COLO829 (cell line): ENCODE data around the gene KCNAB1.

ENCODE experiments used
- DNase-seq: peaks from one replicate; pipeline ENCODE4 v3.0.0; 2012; ENCODE audit warnings: low spot score

Gene KCNAB1

DNA sequence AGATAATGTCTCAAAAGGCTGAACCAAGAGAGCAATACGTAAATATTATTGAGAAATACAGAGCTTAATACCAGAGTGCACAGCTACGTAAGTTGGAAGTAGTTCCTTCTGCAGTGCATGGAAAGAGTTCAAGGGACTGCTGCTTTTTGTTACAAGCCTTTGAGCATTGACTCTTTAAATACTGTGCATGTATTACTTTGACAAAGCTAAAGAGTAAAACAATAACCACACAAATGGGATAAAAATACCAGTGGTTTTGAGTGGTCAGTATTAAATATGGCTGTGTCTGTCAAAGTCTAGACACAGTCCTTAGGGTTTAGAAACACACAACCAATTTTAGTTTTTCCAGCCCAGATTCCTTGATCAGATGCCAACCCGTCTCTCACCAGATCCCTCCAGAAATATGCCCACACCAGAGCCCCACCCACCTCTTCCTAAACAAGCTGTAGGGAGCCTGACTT lies 372.5 kb downstream of the KCNAB1 start:
- no peak for DNase-seq

DNA sequence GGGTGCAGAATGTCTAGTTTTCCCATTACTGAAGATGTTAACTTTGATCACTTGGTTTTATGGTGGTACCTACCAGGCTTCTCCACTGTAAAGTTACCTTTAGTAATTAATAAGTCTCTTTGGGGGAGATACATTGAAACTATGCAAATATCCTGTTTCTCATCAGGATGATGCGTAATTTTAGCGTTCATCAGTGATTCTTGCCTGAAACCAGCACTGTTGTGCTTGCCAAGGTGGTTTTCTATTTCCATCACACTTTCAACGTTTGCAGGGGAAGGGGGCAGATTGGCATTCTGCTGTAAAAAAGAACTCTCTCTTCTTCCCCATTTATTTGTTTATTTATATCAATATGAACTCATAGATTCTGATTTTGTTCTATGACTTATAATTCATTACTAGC lies 373.5 kb downstream of the KCNAB1 start:
- no peak for DNase-seq

DNA sequence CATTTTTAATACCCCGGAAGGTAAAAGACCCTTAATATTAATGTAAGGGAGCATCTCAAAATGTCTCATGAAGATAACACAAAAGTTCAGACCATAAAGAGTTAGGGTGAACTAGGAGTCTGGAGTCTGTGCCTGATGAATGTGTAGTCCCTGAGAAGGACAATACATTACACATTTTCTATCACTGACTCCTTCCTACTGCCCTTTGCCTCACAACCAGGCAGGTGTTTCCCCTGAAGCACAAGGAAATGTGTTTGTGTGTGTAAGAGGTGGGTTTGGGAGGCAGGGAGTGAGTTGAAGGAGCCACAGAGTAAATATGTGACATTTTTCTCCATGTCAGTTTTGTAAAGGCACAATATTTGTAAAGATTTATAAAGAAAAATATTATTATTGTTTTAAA lies 375.4 kb downstream of the KCNAB1 start:
- DNase-seq = no peak

DNA sequence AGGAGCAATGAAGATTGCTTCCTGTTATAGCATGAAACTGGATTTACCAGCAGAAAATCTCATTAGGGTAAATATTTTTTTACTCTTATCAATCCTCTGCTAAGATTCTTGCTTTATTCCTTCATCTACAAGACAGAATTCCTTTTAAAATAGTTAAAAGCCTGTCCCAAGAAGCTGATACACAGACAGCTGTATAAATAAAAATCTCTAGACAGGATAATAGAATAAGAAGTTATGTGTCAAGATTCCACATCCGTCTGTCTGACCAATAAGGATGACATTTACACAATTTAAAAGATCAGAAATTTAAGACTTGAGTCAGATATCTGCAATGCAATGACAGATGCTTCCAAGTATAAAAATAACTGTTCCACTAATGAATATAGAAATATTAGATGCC lies 376.9 kb downstream of the KCNAB1 start:
- no peak for DNase-seq

DNA sequence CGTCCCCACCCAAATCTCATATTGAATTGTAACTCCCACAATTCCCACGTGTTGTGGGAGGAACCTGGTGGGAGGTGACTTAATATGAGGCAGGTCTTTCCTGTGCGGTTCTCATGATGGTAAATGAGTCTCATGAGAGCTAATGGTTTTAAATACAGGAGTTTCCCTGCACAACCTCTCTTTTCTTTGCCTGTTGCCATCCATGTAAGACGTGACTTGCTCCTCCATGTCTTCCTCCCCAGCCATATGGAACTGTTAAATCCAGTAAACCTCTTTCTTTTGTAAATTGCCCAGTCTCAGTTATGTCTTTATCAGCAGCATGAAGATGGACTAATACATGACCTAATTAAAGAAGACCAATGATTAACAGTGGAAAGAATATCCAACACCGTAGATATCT lies 377.9 kb downstream of the KCNAB1 start:
- no peak for DNase-seq

DNA sequence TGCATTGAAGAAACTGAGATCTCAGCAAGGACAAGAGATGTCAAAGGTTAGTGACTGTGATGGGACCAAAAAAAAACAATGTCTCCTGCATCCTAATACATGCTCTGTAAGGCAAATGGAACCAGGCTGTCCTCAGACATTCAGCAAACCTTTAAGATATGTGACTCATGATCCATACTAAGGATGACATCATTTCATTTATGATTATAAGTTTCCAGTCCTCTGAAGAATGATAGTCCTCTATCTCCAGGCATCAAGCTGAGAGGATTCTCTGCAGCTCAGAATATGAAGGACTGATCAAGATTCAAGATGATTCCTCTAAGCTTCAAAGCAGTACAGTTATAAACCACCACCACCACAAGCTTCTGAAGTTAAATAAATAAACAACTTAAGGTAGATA lies 386.9 kb downstream of the KCNAB1 start:
- DNase-seq = no peak

DNA sequence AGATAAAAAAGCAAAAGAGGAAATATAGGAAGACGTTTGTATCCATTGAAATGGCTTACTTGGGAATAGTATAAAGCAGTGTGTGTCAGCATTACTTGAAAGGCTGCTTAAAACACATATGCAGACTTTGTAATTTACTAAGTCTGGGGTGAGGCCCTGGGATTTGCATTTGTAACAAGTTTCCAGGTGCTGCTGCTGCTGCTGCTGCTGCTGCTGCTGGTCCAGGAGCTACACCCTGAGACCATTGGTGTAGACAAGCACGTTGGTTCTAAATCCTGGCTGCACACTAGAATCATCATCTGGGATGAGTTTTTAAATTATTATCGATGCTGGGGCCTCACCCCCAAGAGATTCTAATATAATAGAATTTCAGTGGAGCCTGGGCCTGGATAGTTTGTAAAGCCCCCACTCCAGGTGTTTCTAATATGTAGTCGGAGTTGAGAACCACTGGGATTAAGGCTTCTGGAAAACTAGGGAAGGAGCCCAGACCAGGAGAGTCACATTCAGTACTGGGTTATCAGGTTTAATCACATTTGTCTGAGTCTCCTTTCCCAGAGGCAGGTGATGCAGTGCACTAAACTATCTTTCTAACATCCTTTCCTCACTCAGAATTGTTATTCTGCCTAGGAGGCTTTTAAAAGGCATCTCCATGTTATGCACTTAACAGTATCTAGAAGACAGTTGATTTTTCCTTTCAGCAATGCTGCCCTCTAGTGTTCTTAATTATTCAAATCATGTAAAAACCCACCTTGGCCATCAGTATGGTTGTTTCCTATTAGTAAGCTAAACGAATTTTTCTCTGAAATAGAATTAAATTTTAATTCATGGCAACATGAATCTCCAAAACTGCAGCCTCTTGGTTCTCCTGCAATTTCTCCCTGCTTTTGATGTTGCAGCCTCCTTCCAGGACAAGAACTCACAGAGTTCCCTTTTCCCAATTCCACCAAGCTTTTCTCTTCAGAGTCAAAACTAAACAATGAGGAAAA lies 389.1 kb downstream of the KCNAB1 start:
- peak; percentile 87 for DNase-seq

DNA sequence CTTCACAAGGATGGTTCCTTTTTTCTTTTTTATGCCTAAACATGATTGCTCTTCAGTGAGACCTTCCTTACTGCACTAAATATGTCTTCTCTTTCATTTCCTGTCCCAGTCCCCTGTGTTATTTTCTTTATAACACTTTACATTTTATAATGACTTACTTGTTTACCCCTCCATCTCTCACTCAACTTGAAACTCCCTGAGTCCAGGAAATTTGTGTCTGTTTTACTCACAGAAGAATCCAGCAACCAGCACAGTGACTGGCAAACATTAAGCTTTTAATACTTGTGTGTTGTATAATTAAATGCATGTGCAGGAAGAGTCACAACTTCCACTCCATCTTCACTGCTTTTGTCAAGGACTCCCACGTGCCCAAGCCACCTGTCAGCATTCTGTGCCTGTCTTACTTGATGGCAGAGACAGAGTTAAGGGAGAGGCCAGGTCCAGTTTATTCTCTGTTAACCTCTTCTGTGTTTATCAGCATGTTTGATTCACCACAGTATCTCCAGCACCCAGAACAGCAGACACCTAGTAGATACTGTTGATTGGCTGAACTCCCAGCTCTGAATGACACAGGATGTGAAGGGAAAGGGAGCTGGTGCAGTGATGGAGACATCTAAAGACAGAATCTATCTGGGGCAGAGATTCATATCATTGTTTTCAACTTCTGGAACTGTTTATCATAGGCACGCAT lies 391.8 kb downstream of the KCNAB1 start:
- DNase-seq = no peak

DNA sequence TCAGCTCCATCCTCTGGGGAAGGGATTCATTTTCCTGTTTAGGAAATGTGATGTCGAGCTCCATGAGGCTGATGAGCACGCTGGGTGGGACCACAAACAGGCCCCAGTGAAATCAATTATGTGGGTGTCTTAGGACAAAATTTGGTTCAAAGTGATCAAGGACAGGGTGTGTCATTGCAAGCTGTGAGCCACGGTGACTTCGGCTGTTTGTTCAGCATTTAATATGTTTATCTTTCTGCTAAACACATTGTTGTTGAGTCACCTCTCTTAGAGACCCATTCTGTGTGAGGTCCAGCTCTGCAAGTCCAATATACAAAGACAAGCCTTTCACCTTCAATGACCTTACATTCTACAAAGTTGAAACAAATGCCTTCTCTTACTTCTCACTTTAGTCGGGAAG lies 393.2 kb downstream of the KCNAB1 start:
- no peak for DNase-seq

DNA sequence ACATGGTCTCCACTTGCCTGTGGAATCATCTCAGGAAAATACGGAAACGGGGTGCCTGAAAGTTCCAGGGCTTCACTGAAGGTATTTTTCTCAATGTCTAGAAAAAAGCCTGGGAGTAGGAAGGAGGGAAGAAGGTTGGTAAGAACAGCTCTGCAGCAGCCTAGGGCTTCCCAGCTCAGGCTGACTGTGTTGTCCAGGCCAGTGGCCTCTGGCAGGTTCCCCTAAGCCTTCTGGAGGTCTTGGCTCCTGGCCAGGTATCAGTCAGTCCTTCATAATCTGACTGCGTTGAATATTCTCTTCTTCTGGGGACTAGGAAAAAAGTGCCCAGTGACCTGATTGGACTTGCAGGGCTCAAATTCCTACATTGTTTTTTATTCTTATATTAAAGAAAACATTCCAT lies 395.9 kb downstream of the KCNAB1 start:
- no peak for DNase-seq

DNA sequence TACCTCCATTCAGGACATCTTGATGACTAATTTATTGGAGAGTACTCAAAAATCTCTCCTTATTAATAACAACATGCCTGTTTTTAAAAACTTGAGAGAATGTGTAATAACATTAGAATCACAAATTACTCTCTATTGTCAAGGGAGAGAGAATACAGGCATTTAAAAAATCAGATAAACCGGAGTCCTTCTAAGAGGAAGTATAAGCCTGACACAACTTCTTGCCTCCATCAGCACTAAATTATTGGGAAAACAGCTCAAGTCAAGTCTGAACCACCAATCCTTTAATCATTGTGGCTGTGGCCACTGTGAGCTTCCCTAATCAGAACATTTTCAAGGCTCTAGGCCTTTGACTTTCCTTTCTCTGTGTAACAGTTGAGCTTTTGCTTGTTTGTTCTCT lies 396.6 kb downstream of the KCNAB1 start:
- DNase-seq = no peak

DNA sequence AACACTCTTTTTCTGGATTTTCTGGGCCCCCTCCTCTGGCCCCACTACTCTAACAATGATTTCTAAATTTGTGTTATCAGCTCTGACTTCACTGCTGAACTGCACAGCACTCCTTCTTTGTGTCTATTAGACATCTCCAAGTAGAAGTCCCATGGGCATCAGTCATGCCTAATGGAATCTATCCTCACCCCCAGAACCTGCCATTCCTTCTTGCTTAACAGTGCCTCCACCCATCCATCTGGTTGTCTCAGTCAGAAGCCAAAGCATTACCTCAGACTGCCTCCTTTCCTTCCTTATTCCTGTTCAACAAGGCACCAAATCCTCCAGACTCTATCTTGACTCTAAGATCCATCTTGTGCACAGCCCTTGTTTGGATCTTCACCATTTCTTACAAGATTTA lies 398.3 kb downstream of the KCNAB1 start:
- no peak for DNase-seq

DNA sequence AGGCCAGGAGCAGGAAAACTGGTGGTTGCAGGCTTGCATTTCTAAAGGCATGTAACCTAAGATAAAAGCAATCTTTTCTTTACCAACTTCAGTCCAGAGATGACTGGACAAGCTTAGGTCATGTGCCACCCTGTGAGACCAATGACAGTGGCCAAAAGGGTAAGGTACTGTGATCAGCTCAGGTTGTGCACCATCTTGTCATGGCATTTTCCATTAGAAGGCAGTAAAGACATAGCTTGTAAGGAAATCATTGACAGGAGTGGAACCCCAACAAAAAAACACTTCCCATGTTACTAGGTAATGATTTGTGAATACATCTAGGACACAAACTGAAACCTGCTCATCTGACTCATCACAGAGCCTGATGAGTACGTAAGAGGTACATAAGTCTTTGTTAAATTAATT lies 399.4 kb downstream of the KCNAB1 start:
- DNase-seq = no peak

DNA sequence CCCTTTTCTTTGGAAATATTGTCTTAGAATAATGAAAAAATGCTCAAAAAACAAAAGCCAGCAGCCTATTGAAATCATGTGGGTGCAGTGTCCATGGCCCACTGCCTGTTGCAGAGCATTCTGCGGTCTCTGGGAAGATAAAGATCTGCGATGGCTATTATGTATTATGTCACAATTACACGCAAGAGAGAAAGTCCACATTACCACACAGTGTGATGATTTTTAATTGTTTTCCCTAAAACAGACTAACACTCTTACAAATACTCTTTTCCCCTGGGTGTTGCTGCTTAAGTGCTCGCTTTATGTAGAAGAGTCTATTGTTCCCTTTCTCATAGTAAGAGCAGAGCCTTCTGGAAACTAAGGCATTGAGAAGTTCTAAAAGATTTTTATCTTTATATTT lies 402.3 kb downstream of the KCNAB1 start:
- DNase-seq = no peak

DNA sequence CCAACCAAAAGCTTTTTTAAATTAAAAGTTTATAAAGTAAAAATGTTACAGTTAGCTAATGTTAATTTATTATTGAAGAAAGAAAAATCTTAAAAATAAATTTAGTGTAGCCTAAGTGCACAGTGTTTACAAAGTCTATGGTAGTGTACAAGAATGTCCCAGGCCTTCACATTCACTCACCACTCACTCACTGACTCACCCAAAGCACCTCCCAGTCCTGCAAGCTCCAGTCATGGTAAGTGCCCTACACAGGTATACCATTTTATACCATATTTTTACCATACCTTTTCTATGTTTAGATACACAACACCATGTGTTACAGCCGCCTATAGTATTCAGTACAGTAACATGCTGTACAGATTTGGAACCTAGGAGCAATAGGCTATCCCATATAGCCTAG lies 405.4 kb downstream of the KCNAB1 start:
- DNase-seq = no peak

DNA sequence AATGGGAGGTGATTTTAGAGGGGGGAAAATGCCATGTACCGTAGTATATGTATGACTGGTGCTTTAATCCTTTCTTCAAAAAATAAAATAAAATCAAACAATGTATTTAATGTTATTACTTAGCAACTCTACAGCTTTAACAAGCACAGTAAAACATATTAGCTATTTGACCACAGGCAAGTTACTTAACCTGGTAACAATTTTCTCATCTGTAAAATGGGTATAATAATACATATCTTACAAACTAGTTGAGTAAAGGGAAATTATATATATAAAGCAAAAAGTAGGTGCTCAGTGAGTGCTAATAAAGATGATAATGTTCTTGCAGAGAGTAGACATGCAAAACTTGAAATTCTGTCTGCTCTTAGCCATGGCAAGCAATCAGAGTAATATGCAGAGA lies 406.7 kb downstream of the KCNAB1 start:
- no peak for DNase-seq

DNA sequence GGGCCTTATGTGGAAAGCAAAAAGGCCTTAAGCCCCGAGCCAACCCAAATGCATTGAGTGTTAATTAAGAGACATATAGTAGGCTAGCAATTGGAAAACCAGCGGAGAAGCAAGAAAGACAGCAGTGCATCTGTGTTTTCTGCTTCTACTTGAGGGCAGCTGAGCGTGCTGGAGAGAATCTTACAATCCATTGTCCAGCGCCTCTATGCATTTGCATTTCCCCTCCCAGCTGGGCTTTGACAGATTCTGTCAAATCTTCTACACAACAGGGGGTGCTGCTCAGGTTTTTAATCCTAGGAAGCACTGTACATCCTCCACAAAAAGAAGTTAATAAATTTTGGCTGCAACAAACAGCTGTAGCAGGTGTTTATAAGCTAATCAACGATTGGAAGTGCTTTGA lies 410.6 kb downstream of the KCNAB1 start:
- no peak for DNase-seq

DNA sequence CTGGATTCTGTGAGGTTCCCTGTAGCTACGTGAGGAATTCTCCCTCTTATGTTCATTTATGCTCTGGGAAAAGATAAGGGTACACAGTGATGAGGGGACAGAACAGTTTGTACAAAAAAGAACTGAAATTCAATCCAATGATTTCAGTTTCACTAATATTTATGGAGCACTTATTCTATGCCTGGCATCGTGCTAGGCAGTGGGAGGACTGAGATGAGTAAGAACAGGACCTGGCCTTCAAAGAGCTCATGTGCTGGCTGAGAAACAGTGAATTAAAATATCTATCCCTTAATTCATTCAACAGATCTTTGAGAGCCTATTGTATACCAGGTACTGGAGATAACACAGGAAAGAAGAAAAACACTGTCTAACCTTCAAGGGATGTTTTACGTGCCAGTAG lies 412.4 kb downstream of the KCNAB1 start:
- no peak for DNase-seq

DNA sequence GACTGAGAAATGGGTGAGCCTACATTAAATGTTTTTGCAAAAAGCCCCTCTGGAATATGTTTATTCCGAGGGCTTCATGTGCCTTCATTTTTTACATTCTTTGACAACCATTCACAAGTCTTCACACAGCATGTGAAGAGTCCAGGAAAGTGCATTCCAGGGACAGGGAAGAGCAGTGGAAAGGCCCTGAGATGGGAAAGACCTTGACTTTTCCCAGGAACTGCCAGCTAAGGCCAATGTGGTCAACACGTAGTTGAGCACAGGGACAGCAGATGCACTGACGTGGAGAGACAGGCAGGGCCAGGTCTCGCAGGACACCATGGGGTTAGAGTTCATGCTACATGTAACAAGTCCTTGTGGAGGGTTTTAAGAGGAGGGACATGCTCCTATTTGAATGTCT lies 412.8 kb downstream of the KCNAB1 start:
- DNase-seq = no peak

DNA sequence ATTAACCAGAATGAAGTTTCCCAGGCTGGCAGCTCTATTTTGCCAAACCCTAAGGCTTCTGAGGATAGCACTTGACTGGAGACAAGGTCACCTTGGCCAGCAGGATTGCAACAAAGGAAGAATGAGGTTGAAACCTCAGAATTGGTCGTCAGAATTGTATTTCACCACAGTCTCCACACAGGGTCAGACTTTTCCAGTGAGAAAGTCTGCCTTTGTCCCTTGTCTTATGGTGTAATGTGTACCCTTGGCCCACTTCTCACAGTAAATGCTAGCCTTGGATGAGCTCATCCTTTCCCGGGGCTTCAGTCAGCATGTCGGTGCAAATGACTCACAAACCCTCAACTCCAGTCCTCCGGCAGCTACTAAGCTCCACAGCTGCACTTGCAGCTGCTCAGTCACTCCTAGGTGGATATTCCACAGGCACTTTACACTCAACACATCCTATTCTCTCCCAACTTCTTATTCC lies 414.8 kb downstream of the KCNAB1 start:
- peak; percentile 83 for DNase-seq

DNA sequence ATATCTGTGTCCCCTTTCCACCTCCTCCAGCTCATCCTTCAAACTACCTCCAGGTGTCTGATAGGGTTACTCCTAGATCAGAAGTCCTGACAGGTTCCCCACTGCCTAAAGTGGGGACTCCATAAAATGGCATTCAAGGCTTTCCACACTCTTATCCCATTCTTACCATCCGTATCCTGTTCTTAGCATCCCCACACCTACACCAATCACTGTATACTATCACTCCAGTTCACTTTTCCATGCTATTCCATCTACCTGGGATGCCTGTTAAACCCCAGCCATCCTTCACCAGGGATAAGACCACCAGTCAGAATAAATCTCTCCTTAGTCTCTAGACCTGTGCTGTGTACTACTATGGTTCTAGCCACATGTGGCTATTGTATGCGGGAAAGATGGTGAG lies 415.4 kb downstream of the KCNAB1 start:
- DNase-seq = no peak

DNA sequence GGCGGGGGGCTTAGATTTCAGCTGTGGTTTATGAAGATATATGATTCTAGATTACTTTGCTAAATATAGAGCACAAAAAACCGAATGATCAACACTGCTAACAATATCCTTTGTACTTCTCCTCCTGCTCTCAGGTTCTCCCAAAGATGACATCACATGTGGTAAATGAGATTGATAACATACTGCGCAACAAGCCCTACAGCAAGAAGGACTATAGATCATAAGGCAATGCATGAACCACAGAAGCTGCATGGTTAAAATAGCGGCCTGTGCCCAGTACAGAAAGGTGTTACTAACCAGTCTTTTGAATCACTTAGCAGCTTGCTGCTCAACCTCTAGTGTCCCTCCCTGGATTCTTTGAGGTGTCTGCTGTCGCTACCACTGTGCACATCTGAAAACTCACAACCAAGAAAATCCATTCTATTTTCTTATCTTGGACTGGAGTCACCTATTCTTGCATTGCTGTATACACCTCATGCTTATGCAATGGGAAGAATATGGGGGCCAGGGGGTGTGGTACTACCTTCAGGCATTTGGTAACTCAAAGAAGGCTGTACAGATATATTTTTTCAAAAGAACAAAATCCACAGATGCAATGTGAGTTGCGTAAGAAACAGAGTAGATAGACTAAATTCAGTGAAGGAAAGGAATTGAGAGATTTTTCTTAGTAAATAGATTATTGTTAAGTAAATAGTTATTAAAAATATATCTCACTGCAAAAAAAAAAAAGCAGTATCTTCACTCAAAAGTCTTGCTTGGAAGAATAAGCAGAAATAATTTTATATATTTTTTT lies 416.3 kb downstream of the KCNAB1 start:
- no peak for DNase-seq
